ENCODE results near the gene LRFN2. TPM values are rescaled to one million over a fixed set of nuclear protein-coding genes. Genes with fewer than 3 reads are reported as not detected.
A peak's percentile ranks its signal among the peaks of the same experiment; 100 is the strongest.

Gene LRFN2
- total RNA-seq, 1 experiment from 2014 or later = 26.6 TPM

DNA sequence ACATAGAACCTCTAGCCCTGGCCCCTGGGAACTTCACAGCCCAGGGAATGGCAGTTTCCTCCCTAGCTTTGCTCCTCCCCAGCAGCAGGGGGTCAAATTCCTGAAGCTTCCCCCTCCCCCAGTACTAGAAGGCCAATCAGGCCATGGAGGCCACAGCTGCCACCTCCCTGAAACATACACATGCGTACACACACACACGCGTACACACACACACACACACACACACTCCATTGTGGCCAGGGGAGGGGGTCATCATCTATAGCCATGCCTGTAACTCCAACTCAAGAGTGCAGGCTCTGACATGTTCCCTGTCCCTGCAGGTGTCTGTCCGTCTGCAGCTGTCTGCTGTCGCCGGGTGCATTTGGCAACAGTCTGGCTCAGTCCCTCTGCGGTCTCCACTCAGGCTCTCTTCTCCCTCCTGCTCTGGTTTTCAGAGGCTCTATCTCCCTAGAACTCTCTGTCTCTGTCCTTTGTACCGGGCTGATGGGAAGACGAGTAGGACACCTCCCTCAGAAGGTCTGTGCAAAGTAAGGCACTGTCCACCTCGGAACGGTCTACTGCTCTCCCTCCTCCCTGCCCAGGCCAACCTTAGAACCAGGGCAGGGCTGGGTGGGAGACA lies 1.4 kb downstream of the LRFN2 start:
- H3K27me3 ChIP-seq (replicated peaks; ENCODE audit: insufficient read depth, low read depth, low read length, poor library complexity) = no peaks in the 10 kb centered on the region
- CTCF ChIA-PET = no interaction called here
- peak; percentile 92 for DNase-seq (ENCODE audit: low spot score)
- POLR2A ChIA-PET (ENCODE audit: low non-redundant PET) = interaction anchor here (1.0 kb wide), 1 partner anchor 12 kb away, joined by 14 read pairs; no protein-coding TSS in a partner anchor
- no peak for TF ChIP-seq EZH2 (IDR thresholded peaks at IDR 0.05; ENCODE audit: borderline replicate concordance, low read depth, low read length, poor library complexity, severe bottlenecking)
- TF ChIP-seq CTCF (conservative IDR thresholded peaks at IDR 0.05; ENCODE audit: low read depth, low read length) = no peak
- H3K4me3 ChIP-seq (ENCODE audit: low read depth, low read length, poor library complexity, severe bottlenecking) = peak overlapping the region; percentile 90
- TSS peak; percentile 78 for BruUV-seq (replicated peaks)
- H3K36me3 ChIP-seq (ENCODE audit: insufficient read depth, low read length, poor library complexity, severe bottlenecking) = no peaks in the 10 kb centered on the region
- intact Hi-C loops (cut with micrococcal nuclease; ENCODE audit: unreplicated experiment) = loop anchor here (5.0 to 10.0 kb wide), 3 partner anchors 108 to 1223 kb away; no protein-coding TSS in a partner anchor
- peaks cover 52% of the 10 kb centered on the region for H3K4me1 ChIP-seq (ENCODE audit: insufficient read depth, low read length, poor library complexity, severe bottlenecking)
- peak overlapping the region; percentile 89 for H3K27ac ChIP-seq (ENCODE audit: low read depth, low read length, poor library complexity, severe bottlenecking)
- H3K9me3 ChIP-seq (ENCODE audit: low read depth, low read length, poor library complexity, severe bottlenecking) = no peaks in the 10 kb centered on the region

GRCh38 chr6:40585223-40585622 lies 1.9 kb downstream of the LRFN2 start:
- Histone ChIP-seq H3K9me3 (ENCODE audit: low read depth, low read length, poor library complexity, severe bottlenecking) (no peaks in the 10 kb centered on the region), H3K27ac (ENCODE audit: low read depth, low read length, poor library complexity, severe bottlenecking) (peak overlapping the region; percentile 89), H3K4me1 (ENCODE audit: insufficient read depth, low read length, poor library complexity, severe bottlenecking) (peaks cover 56% of the 10 kb centered on the region), H3K36me3 (ENCODE audit: insufficient read depth, low read length, poor library complexity, severe bottlenecking) (peaks cover 4% of the 10 kb centered on the region), H3K27me3 (replicated peaks; ENCODE audit: insufficient read depth, low read depth, low read length, poor library complexity) (no peaks in the 10 kb centered on the region), H3K4me3 (ENCODE audit: low read depth, low read length, poor library complexity, severe bottlenecking) (peak overlapping the region; percentile 90)
- DNase-seq (ENCODE audit: low spot score) = no peak
- CTCF ChIA-PET = no interaction called here
- TF ChIP-seq EZH2 (IDR thresholded peaks at IDR 0.05; ENCODE audit: borderline replicate concordance, low read depth, low read length, poor library complexity, severe bottlenecking) (no peak), CTCF (conservative IDR thresholded peaks at IDR 0.05; ENCODE audit: low read depth, low read length) (no peak)
- intact Hi-C loops (cut with micrococcal nuclease; ENCODE audit: unreplicated experiment) = loop anchor here (5.0 to 10.0 kb wide), 3 partner anchors 108 to 1223 kb away; no protein-coding TSS in a partner anchor
- POLR2A ChIA-PET (ENCODE audit: low non-redundant PET) = no interaction called here
- BruUV-seq (replicated peaks) = no TSS peak

DNA sequence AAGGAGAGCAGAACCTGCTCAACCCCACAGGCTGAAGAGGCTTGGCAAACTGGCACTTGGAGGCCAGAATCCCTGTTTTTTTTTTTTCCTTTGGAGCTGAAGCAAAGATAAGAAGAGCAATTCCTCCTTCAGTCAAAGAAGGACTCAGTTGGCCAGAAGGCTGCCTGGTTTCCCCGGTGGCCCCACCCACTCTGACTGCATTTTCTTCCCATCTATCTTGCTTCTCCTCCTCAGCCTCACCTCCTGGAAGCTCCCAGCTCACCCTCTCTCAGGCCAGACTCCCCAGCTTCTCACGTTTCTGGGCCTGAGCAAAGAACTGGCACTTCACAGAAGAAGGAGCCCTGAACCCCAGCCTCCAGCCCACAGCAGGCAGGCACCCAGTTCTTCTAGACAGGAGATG lies 2.4 kb downstream of the LRFN2 start:
- peak overlapping the region; percentile 90 for H3K4me3 ChIP-seq (ENCODE audit: low read depth, low read length, poor library complexity, severe bottlenecking)
- H3K27ac ChIP-seq (ENCODE audit: low read depth, low read length, poor library complexity, severe bottlenecking) = peak overlapping the region; percentile 89
- ChIA-PET CTCF (no interaction called here), POLR2A (ENCODE audit: low non-redundant PET) (no interaction called here)
- no peaks in the 10 kb centered on the region for H3K27me3 ChIP-seq (replicated peaks; ENCODE audit: insufficient read depth, low read depth, low read length, poor library complexity)
- no peak for TF ChIP-seq EZH2 (IDR thresholded peaks at IDR 0.05; ENCODE audit: borderline replicate concordance, low read depth, low read length, poor library complexity, severe bottlenecking)
- H3K4me1 ChIP-seq (ENCODE audit: insufficient read depth, low read length, poor library complexity, severe bottlenecking) = peaks cover 56% of the 10 kb centered on the region
- no peak for DNase-seq (ENCODE audit: low spot score)
- no peaks in the 10 kb centered on the region for H3K9me3 ChIP-seq (ENCODE audit: low read depth, low read length, poor library complexity, severe bottlenecking)
- H3K36me3 ChIP-seq (ENCODE audit: insufficient read depth, low read length, poor library complexity, severe bottlenecking) = peaks cover 6% of the 10 kb centered on the region
- intact Hi-C loops (cut with micrococcal nuclease; ENCODE audit: unreplicated experiment) = loop anchor here (5.0 to 10.0 kb wide), 3 partner anchors 107 to 1222 kb away; no protein-coding TSS in a partner anchor
- no TSS peak for BruUV-seq (replicated peaks)
